HEK293 (cell line): ENCODE measurements around the gene KDM4B.

Source experiments
- CTCF ChIA-PET: fragments of 350-600 bp; formaldehyde crosslinking; extraction: SDS; loops from one replicate; lab custom pipeline; 2021; ENCODE audit warnings: antibody characterized with exemption; lab: Yijun Ruan, JAX
- POLR2A ChIA-PET: fragments of 300-600 bp; formaldehyde crosslinking; extraction: SDS; loops from one replicate; lab custom pipeline; 2020; ENCODE audit warnings: antibody characterized with exemption, inconsistent platforms; lab: Yijun Ruan, JAX
- H3K27ac ChIP-seq: fragments of 200-500 bp; sonication (Bioruptor generic); 2 replicates; pipeline ENCODE4 v1.5.1; 2014; ENCODE audit warnings: low read depth, low read length, control low read depth, inconsistent platforms; ENCODE audit errors: extremely low read depth
- H3K36me3 ChIP-seq, 2 experiments: fragments of 200-500 bp in 1 of 2; sonication (Bioruptor generic) in 1 of 2; 1 replicate in 1 of 2; 2 replicates in 1 of 2; pipeline ENCODE4 v1.5.1; 2014 to 2017; ENCODE audit warnings: inconsistent platforms in 2 of 2, low read length in 2 of 2; ENCODE audit not compliant: control insufficient read depth in 2 of 2, insufficient read depth in 1 of 2
- H3K4me1 ChIP-seq: fragments of 200-500 bp; sonication (Bioruptor generic); 2 replicates; pipeline ENCODE4 v1.5.1; 2014; ENCODE audit warnings: mild to moderate bottlenecking, low read length, inconsistent platforms; ENCODE audit not compliant: control insufficient read depth, insufficient read depth
- H3K4me3 ChIP-seq: 2 replicates; pipeline ENCODE4 v1.5.1; 2011; ENCODE audit warnings: low read depth, mild to moderate bottlenecking, control low read depth, low read length, moderate library complexity
- H3K9me3 ChIP-seq: fragments of 200-500 bp; sonication (Bioruptor generic); 2 replicates; pipeline ENCODE4 v1.5.1; 2014; ENCODE audit warnings: low read depth, low read length, inconsistent platforms; ENCODE audit not compliant: control insufficient read depth, insufficient read depth
- BCL11A ChIP-seq: fragments of 450-650 bp; formaldehyde crosslinking; IDR thresholded peaks from 2 replicates; pipeline ENCODE4 v1.5.1; 2016; ENCODE audit warnings: low read depth, missing biosample characterization, missing genetic modification characterization
- GLIS1 ChIP-seq: fragments of 450-650 bp; formaldehyde crosslinking; IDR thresholded peaks from 2 replicates; pipeline ENCODE4 v1.5.1; 2016; ENCODE audit warnings: missing biosample characterization, missing genetic modification characterization
- KLF16 ChIP-seq: fragments of 450-650 bp; formaldehyde crosslinking; IDR thresholded peaks from 2 replicates; pipeline ENCODE4 v1.5.1; 2017; ENCODE audit warnings: missing biosample characterization, missing genetic modification characterization
- KLF7 ChIP-seq: fragments of 450-650 bp; formaldehyde crosslinking; IDR thresholded peaks from 2 replicates; pipeline ENCODE4 v1.5.1; 2016; ENCODE audit warnings: missing biosample characterization, missing genetic modification characterization, borderline replicate concordance
- KLF8 ChIP-seq: fragments of 450-650 bp; formaldehyde crosslinking; IDR thresholded peaks from 2 replicates; pipeline ENCODE4 v1.5.1; 2016; ENCODE audit warnings: missing biosample characterization, missing genetic modification characterization
- OSR2 ChIP-seq: fragments of 450-650 bp; formaldehyde crosslinking; IDR thresholded peaks from 2 replicates; pipeline ENCODE4 v1.5.1; 2016; ENCODE audit warnings: missing biosample characterization, missing genetic modification characterization
- PBX3 ChIP-seq: sonication (generic); formaldehyde crosslinking; IDR thresholded peaks from 2 replicates; pipeline ENCODE4 v1.8.1; 2022; ENCODE audit warnings: mild to moderate bottlenecking, moderate library complexity, missing genetic modification reagents
- SP7 ChIP-seq: fragments of 450-650 bp; formaldehyde crosslinking; IDR thresholded peaks from 2 replicates; pipeline ENCODE4 v1.5.1; 2016; ENCODE audit warnings: missing biosample characterization, missing genetic modification characterization
- ZBTB21 ChIP-seq: fragments of 450-650 bp; formaldehyde crosslinking; IDR thresholded peaks from 2 replicates; pipeline ENCODE4 v1.5.1; 2017; ENCODE audit warnings: missing biosample characterization, missing genetic modification characterization
- ZBTB48 ChIP-seq: fragments of 450-650 bp; formaldehyde crosslinking; IDR thresholded peaks from 2 replicates; pipeline ENCODE4 v1.5.1; 2016; ENCODE audit warnings: missing biosample characterization, missing genetic modification characterization
- ZBTB49 ChIP-seq: fragments of 450-650 bp; formaldehyde crosslinking; IDR thresholded peaks from 2 replicates; pipeline ENCODE4 v1.5.1; 2016; ENCODE audit warnings: missing biosample characterization, missing genetic modification characterization, low read depth
- ZNF112 ChIP-seq: fragments of 450-650 bp; formaldehyde crosslinking; IDR thresholded peaks from 2 replicates; pipeline ENCODE4 v1.5.0; 2017; ENCODE audit warnings: missing biosample characterization, missing genetic modification characterization
- ZNF2 ChIP-seq: fragments of 450-650 bp; formaldehyde crosslinking; IDR thresholded peaks from 2 replicates; pipeline ENCODE4 v1.5.1; 2016; ENCODE audit warnings: missing biosample characterization, missing genetic modification characterization
- ZNF24 ChIP-seq: fragments of 450-650 bp; formaldehyde crosslinking; IDR thresholded peaks from 2 replicates; pipeline ENCODE4 v1.5.1; 2016; ENCODE audit warnings: missing biosample characterization, missing genetic modification characterization
- ZNF324 ChIP-seq: fragments of 450-650 bp; formaldehyde crosslinking; IDR thresholded peaks from 2 replicates; pipeline ENCODE4 v1.5.1; 2016; ENCODE audit warnings: missing biosample characterization, missing genetic modification characterization
- ZNF335 ChIP-seq: fragments of 450-650 bp; formaldehyde crosslinking; conservative IDR thresholded peaks from 2 replicates; pipeline ENCODE4 v1.5.1; 2016; ENCODE audit warnings: missing biosample characterization, missing genetic modification characterization
- ZNF510 ChIP-seq: fragments of 450-650 bp; formaldehyde crosslinking; IDR thresholded peaks from 2 replicates; pipeline ENCODE4 v1.5.1; 2018; ENCODE audit warnings: mild to moderate bottlenecking, missing genetic modification characterization, missing biosample characterization; ENCODE audit not compliant: insufficient replicate concordance
- ZNF560 ChIP-seq: fragments of 450-650 bp; formaldehyde crosslinking; IDR thresholded peaks from 2 replicates; pipeline ENCODE4 v1.5.1; 2017; ENCODE audit warnings: missing biosample characterization, missing genetic modification characterization, borderline replicate concordance
- ZNF596 ChIP-seq: fragments of 450-650 bp; IDR thresholded peaks from 2 replicates; pipeline ENCODE4 v1.5.0; 2018; ENCODE audit warnings: missing biosample characterization, mild to moderate bottlenecking, missing genetic modification characterization, moderate library complexity
- ZNF76 ChIP-seq: fragments of 450-650 bp; formaldehyde crosslinking; IDR thresholded peaks from 2 replicates; pipeline ENCODE4; 2016; ENCODE audit warnings: low read depth, missing biosample characterization, missing genetic modification characterization, borderline replicate concordance
- ZNF785 ChIP-seq: fragments of 450-650 bp; formaldehyde crosslinking; IDR thresholded peaks from 2 replicates; pipeline ENCODE4 v1.5.1; 2016; ENCODE audit warnings: missing biosample characterization, missing genetic modification characterization
- ZNF792 ChIP-seq: fragments of 450-650 bp; formaldehyde crosslinking; IDR thresholded peaks from 2 replicates; pipeline ENCODE4 v1.5.1; 2016; ENCODE audit warnings: missing biosample characterization, missing genetic modification characterization
- ZNF843 ChIP-seq: fragments of 450-650 bp; formaldehyde crosslinking; IDR thresholded peaks from 2 replicates; pipeline ENCODE4 v1.5.1; 2016; ENCODE audit warnings: missing biosample characterization, missing genetic modification characterization
- TF ChIP-seq, protein P1 (sequence below): fragments of 450-650 bp; formaldehyde crosslinking; IDR thresholded peaks from 2 replicates; pipeline ENCODE4 v1.5.1; 2017; ENCODE audit warnings: missing biosample characterization, missing genetic modification characterization
- TF ChIP-seq, protein P2 (sequence below): fragments of 450-650 bp; formaldehyde crosslinking; IDR thresholded peaks from 2 replicates; pipeline ENCODE4 v1.5.1; 2016; ENCODE audit warnings: missing biosample characterization, missing genetic modification characterization
- TF ChIP-seq, protein P3 (sequence below): fragments of 450-650 bp; formaldehyde crosslinking; IDR thresholded peaks from 2 replicates; pipeline ENCODE4 v1.5.1; 2016; ENCODE audit warnings: missing biosample characterization, missing genetic modification characterization, borderline replicate concordance

The KDM4B gene

GRCh38 chr19:4966591-4966990 lies 2.3 kb upstream of the KDM4B start:
- Histone ChIP-seq H3K4me1 (peaks cover 3% of the 10 kb centered on the region), H3K27ac (0 out of 2 replicates have a peak overlapping the region, but pooled peaks have one; percentile 10), H3K9me3 (no peaks in the 10 kb centered on the region), H3K4me3 (no peak overlapping the region), H3K36me3 (peaks cover 23 to 26% of the 10 kb centered on the region in 2 experiments)
- ChIA-PET POLR2A (no interaction called here), CTCF (interaction anchor here (1.2 to 1.4 kb wide), 2 partner anchors 60 to 65 kb away, joined by 5 to 7 read pairs; no protein-coding TSS in a partner anchor)
- TF ChIP-seq, protein P1, sequence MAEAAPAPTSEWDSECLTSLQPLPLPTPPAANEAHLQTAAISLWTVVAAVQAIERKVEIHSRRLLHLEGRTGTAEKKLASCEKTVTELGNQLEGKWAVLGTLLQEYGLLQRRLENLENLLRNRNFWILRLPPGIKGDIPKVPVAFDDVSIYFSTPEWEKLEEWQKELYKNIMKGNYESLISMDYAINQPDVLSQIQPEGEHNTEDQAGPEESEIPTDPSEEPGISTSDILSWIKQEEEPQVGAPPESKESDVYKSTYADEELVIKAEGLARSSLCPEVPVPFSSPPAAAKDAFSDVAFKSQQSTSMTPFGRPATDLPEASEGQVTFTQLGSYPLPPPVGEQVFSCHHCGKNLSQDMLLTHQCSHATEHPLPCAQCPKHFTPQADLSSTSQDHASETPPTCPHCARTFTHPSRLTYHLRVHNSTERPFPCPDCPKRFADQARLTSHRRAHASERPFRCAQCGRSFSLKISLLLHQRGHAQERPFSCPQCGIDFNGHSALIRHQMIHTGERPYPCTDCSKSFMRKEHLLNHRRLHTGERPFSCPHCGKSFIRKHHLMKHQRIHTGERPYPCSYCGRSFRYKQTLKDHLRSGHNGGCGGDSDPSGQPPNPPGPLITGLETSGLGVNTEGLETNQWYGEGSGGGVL = no peak
- TF ChIP-seq GLIS1 = peak; percentile 74

DNA sequence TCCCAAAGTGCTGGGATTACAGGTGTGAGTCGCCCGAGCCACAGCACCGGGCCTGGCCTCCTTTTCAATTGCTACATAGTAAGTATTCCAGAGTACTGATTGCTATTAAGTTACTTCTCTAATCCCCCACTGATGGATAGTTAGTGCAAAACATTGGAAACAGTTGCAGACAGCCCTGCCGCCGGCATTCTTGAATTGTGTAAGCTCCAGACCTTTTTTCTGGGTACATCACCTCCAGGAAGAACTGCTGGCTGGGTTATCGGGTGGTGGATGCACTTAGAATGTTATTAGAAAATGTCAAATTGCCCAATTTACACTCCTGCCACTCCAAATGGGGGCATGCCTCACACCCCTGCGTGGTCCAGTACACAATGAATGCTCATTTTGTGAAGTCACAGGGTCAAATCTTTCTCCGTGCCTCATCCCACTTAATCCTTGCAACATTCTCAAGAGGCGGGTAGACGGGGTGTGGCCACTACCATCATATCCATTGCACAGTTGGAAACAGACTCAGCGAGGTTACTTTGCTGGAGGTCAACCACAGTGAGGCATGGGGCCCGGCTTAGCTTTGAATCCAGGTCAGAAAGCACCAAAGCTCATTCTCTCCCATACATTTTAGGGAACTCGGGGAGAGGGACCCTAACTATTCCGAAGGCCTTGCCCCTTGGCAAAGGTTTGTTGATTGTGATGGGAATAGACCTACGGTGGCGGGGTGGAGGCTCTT lies 1.0 kb upstream of the KDM4B start:
- Histone ChIP-seq H3K27ac (peak overlapping the region; percentile 6; the same call in 1 of the 2 replicates), H3K36me3 (peaks cover 12 to 19% of the 10 kb centered on the region in 2 experiments; a peak in 2 of 3 replicates), H3K9me3 (no peaks in the 10 kb centered on the region), H3K4me3 (peak overlapping the region; percentile 28), H3K4me1 (peaks cover 5% of the 10 kb centered on the region)
- POLR2A ChIA-PET = interaction anchor here (0.9 to 3.0 kb wide), 10 partner anchors 9 to 64 kb away, joined by 3 to 20 read pairs (median 6); no protein-coding TSS in a partner anchor
- CTCF ChIA-PET = interaction anchor here (0.6 to 2.2 kb wide), 6 partner anchors 46 to 159 kb away, joined by 3 to 7 read pairs (median 5); no protein-coding TSS in a partner anchor
- TF ChIP-seq KLF8 (tag by site-specific recombination) = no peak
- TF ChIP-seq, protein P2, sequence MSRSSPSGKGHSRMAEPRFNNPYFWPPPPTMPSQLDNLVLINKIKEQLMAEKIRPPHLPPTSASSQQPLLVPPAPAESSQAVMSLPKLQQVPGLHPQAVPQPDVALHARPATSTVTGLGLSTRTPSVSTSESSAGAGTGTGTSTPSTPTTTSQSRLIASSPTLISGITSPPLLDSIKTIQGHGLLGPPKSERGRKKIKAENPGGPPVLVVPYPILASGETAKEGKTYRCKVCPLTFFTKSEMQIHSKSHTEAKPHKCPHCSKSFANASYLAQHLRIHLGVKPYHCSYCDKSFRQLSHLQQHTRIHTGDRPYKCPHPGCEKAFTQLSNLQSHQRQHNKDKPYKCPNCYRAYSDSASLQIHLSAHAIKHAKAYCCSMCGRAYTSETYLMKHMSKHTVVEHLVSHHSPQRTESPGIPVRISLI (tag by site-specific recombination) = no peak
- TF ChIP-seq ZNF560 (tag by site-specific recombination) = no peak
- TF ChIP-seq ZNF2 (tag by site-specific recombination) = 0 out of 2 replicates have a peak, but pooled peaks have one; percentile 37
- TF ChIP-seq ZNF596 (tag by site-specific recombination) = no peak
- TF ChIP-seq BCL11A (tag by site-specific recombination) = 0 out of 2 replicates have a peak, but pooled peaks have one; percentile 27
- TF ChIP-seq ZNF335 (tag by site-specific recombination) = no peak
- TF ChIP-seq ZNF785 (tag by site-specific recombination) = 0 out of 2 replicates have a peak, but pooled peaks have one; percentile 58
- no peak for TF ChIP-seq OSR2 (tag by site-specific recombination)
- no peak for TF ChIP-seq ZBTB49
- TF ChIP-seq ZNF76 (tag by site-specific recombination) = no peak
- peak; percentile 59; the same call in 1 of the 2 replicates for TF ChIP-seq KLF7 (tag by site-specific recombination)
- no peak for TF ChIP-seq KLF16 (tag by site-specific recombination)
- TF ChIP-seq SP7 (tag by site-specific recombination) = no peak; the same call in 1 of the 2 replicates
- TF ChIP-seq, protein P3, sequence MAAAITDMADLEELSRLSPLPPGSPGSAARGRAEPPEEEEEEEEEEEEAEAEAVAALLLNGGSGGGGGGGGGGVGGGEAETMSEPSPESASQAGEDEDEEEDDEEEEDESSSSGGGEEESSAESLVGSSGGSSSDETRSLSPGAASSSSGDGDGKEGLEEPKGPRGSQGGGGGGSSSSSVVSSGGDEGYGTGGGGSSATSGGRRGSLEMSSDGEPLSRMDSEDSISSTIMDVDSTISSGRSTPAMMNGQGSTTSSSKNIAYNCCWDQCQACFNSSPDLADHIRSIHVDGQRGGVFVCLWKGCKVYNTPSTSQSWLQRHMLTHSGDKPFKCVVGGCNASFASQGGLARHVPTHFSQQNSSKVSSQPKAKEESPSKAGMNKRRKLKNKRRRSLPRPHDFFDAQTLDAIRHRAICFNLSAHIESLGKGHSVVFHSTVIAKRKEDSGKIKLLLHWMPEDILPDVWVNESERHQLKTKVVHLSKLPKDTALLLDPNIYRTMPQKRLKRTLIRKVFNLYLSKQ (tag by site-specific recombination) = no peak
- no peak for TF ChIP-seq ZNF324 (tag by site-specific recombination)
- no peak for TF ChIP-seq ZBTB21 (tag by site-specific recombination)
- TF ChIP-seq ZNF792 = no peak
- peak; percentile 86 for TF ChIP-seq ZBTB48 (tag by site-specific recombination)
- no peak for TF ChIP-seq ZNF510 (tag by site-specific recombination)
- TF ChIP-seq ZNF843 (tag by site-specific recombination) = no peak
- TF ChIP-seq PBX3 (CRISPR knock-in tag) = no peak
- no peak; the same call in 1 of the 2 replicates for TF ChIP-seq ZNF24 (tag by site-specific recombination)
- TF ChIP-seq ZNF112 (tag by site-specific recombination) = no peak
